Esophagus muscularis mucosa (tissue), 4 donors: ENCODE measurements around the gene PTGER1. TPM values are rescaled to one million over a fixed set of nuclear protein-coding genes. Genes with fewer than 3 reads are reported as not detected.
A peak's percentile ranks its signal among the peaks of the same experiment; 100 is the strongest.

Experiments
- DNase-seq: peaks from one replicate; pipeline ENCODE4 v3.0.0-alpha.2; 2017; ENCODE audit errors: extremely low spot score
- H3K27ac ChIP-seq, 4 donors: fragments of 200-600 bp; sonication (generic); replicated peaks in 1 of 4; 1 replicate in 3 of 4; 2 replicates in 1 of 4; pipeline ENCODE4 v1.5.1; 2016 to 2019; ENCODE audit warnings: mild to moderate bottlenecking in 1 of 4
- H3K27me3 ChIP-seq, 4 donors: fragments of 200-600 bp; sonication (generic); one replicate each; pipeline versions ENCODE4 v1.5.1 to v1.6.0; 2016 to 2019
- H3K36me3 ChIP-seq, 4 donors: fragments of 200-600 bp; sonication (generic); one replicate each; pipeline ENCODE4 v1.5.1; 2016 to 2019
- H3K4me1 ChIP-seq, 4 donors: fragments of 200-600 bp; sonication (generic); one replicate each; pipeline ENCODE4 v1.5.1; 2016 to 2019
- H3K4me3 ChIP-seq, 4 donors: fragments of 200-600 bp; sonication (generic); 1 replicate in 2 of 4; 2 replicates in 2 of 4; pipeline ENCODE4 v1.5.1; 2016 to 2019; ENCODE audit warnings: mild to moderate bottlenecking in 4 of 4, moderate library complexity in 1 of 4
- H3K9me3 ChIP-seq, 4 donors: fragments of 200-600 bp; sonication (generic); 1 replicate in 3 of 4; 2 replicates in 1 of 4; pipeline ENCODE4 v1.5.1; 2016 to 2019
- CTCF ChIP-seq, 3 experiments: fragments of 200-600 bp in 2 of 3; fragments of 450-650 bp in 1 of 3; sonication (generic) in 2 of 3; IDR thresholded peaks; one replicate each; pipeline ENCODE4 v1.5.1; 2017 to 2019; ENCODE audit warnings: antibody characterized with exemption in 3 of 3, mild to moderate bottlenecking in 2 of 3, moderate library complexity in 1 of 3
- EP300 ChIP-seq: sonication (generic); formaldehyde crosslinking; IDR thresholded peaks from one replicate; pipeline ENCODE4 v1.6.1; 2017; ENCODE audit warnings: antibody characterized with exemption
- POLR2A ChIP-seq: fragments of 450-650 bp; IDR thresholded peaks from one replicate; pipeline ENCODE4 v1.6.1; 2017; ENCODE audit warnings: antibody characterized with exemption, moderate library complexity, mild to moderate bottlenecking, low read depth
- POLR2AphosphoS5 ChIP-seq, 2 donors: sonication (generic); formaldehyde crosslinking; IDR thresholded peaks; one replicate each; pipeline ENCODE4 v1.6.1; 2017; ENCODE audit warnings: antibody characterized with exemption in 2 of 2
- WGBS: methylation state at CpG from one replicate; pipeline ENCODE4 v1.1.5; 2018; 5-methylcytosine and 5-hydroxymethylcytosine counted together
- intact Hi-C: fragments of 100-400 bp; cut with DNase I; formaldehyde crosslinking; loops from one replicate; pipeline ENCODE4 v1.15.1; 2023
- total RNA-seq, 4 donors: library from RNA; depleted of rRNA; stranded (reverse); fragments of >200 nt; gene quantifications; one replicate each; pipeline versions ENCODE4 v1.1.0 to v1.2.1, GENCODE V29; 2016

Gene PTGER1
- total RNA-seq, 4 donors from 2014 or later = 0.80 to 1.8 (median 1.3) TPM; not detected in 1

GRCh38 chr19:14479975-14480699, 5.0 kb upstream of the PTGER1 start:
- WGBS = 88% methylated on average over 9 of the region's 43 CpGs
- Histone ChIP-seq H3K4me1 (peaks cover 6 to 45% (median 33%) of the 10 kb centered on the region in 4 donors), H3K9me3 (no peaks in the 10 kb centered on the region), H3K4me3 (no peak overlapping the region), H3K27me3 (peaks cover 0 to 6% (median 0%) of the 10 kb centered on the region in 4 donors), H3K27ac (peak overlapping the region in 1 of 4 donors; percentile 33), H3K36me3 (peaks cover 20 to 75% (median 59%) of the 10 kb centered on the region in 4 donors)
- intact Hi-C loops = loop anchor here (10.0 kb wide), 1 partner anchor 335 kb away; no protein-coding TSS in a partner anchor
- no peak for DNase-seq
- TF ChIP-seq EP300 (no peak), CTCF (IDR thresholded peaks at IDR 0.05) (peak; percentile 68 to 95 (median 76)), POLR2AphosphoS5 (IDR thresholded peaks at IDR 0.05) (peak in 1 of 2 donors; percentile 29)

GRCh38 chr19:14479309-14479974, 4.3 kb upstream of the PTGER1 start:
- Histone ChIP-seq H3K4me3 (no peak overlapping the region), H3K27me3 (peaks cover 0 to 12% (median 0%) of the 10 kb centered on the region in 4 donors), H3K27ac (peak overlapping the region in 1 of 4 donors; percentile 33), H3K4me1 (peaks cover 10 to 52% (median 39%) of the 10 kb centered on the region in 4 donors), H3K9me3 (no peaks in the 10 kb centered on the region), H3K36me3 (peaks cover 20 to 68% (median 54%) of the 10 kb centered on the region in 4 donors)
- 73% methylated on average over 14 of the region's 14 CpGs for WGBS
- no peak for TF ChIP-seq POLR2AphosphoS5 (IDR thresholded peaks at IDR 0.05)
- TF ChIP-seq CTCF (IDR thresholded peaks at IDR 0.05) = no peak
- TF ChIP-seq POLR2A = no peak
- no peak for TF ChIP-seq EP300
- intact Hi-C loops = loop anchor here (10.0 kb wide), 1 partner anchor 335 kb away; no protein-coding TSS in a partner anchor
- DNase-seq = no peak

GRCh38 chr19:14478113-14478545, 3.0 kb upstream of the PTGER1 start:
- WGBS = 80% methylated on average over 21 of the region's 24 CpGs
- peaks cover 0 to 25% (median under 1%) of the 10 kb centered on the region in 4 donors for H3K27me3 ChIP-seq
- no peak overlapping the region for H3K4me3 ChIP-seq
- peaks cover 14 to 65% (median 50%) of the 10 kb centered on the region in 4 donors for H3K4me1 ChIP-seq
- peaks cover 20 to 54% (median 49%) of the 10 kb centered on the region in 4 donors for H3K36me3 ChIP-seq
- H3K9me3 ChIP-seq = no peaks in the 10 kb centered on the region
- intact Hi-C loops = loop anchor here (10.0 kb wide), 1 partner anchor 333 kb away; no protein-coding TSS in a partner anchor
- DNase-seq = no peak
- TF ChIP-seq EP300 = no peak
- no peak for TF ChIP-seq POLR2A
- no peak for TF ChIP-seq CTCF (IDR thresholded peaks at IDR 0.05)
- TF ChIP-seq POLR2AphosphoS5 (IDR thresholded peaks at IDR 0.05) = no peak
- peak overlapping the region in 3 of 4 donors; percentile 21 to 62 (median 59) for H3K27ac ChIP-seq

GRCh38 chr19:14477418-14478112, 2.4 kb upstream of the PTGER1 start:
- no peak for DNase-seq
- H3K9me3 ChIP-seq = no peaks in the 10 kb centered on the region
- no peak overlapping the region for H3K4me3 ChIP-seq
- peak overlapping the region; percentile 21 to 62 (median 60) for H3K27ac ChIP-seq
- WGBS = 76% methylated on average over 9 of the region's 10 CpGs
- TF ChIP-seq POLR2AphosphoS5 (IDR thresholded peaks at IDR 0.05) = no peak
- no peak for TF ChIP-seq CTCF (IDR thresholded peaks at IDR 0.05)
- TF ChIP-seq EP300 = no peak
- TF ChIP-seq POLR2A = no peak
- peaks cover 20 to 71% (median 56%) of the 10 kb centered on the region in 4 donors for H3K4me1 ChIP-seq
- peaks cover 0 to 30% (median 5%) of the 10 kb centered on the region in 4 donors for H3K27me3 ChIP-seq
- intact Hi-C loops = loop anchor here (10.0 kb wide), 1 partner anchor 333 kb away; no protein-coding TSS in a partner anchor
- H3K36me3 ChIP-seq = peaks cover 15 to 49% (median 45%) of the 10 kb centered on the region in 4 donors
